Bone marrow (tissue), 2 donors: Measurements from ENCODE around the gene CCDC8.
"Not testable (repeated sequence)": the region's sequence is repeated elsewhere in the genome, so short reads cannot be mapped to it uniquely, and the experiment has no call there.

Experiments
- DNase-seq, 2 donors: peaks; one replicate each; lab custom pipeline; 2025; lab: John Stamatoyannopoulos, UW

The CCDC8 gene

GRCh38 chr19:46413262-46414031 is at the start of gene CCDC8:
Gene CCDC8 (minus strand): TSS chr19:46413564. CDS start chr19:46412810, 754 bp downstream.
- DNase-seq, result no peak

- DNase-seq, result no peak
Observed at GRCh38 chr19:46461537-46461936, 48.2 kb upstream of the CCDC8 start.

GRCh38 chr19:46460981-46461380 is 47.6 kb upstream of the CCDC8 start:
- DNase-seq, result no peak

- no peak for DNase-seq
Observed at GRCh38 chr19:46460055-46460454, 46.7 kb upstream of the CCDC8 start.

- no peak for DNase-seq
Observed at GRCh38 chr19:46456930-46457329, 43.6 kb upstream of the CCDC8 start.

- DNase-seq, result no peak
Observed at GRCh38 chr19:46454244-46454643, 40.9 kb upstream of the CCDC8 start.

GRCh38 chr19:46453661-46454060 is 40.3 kb upstream of the CCDC8 start:
- no peak for DNase-seq

GRCh38 chr19:46452186-46452585 is 38.8 kb upstream of the CCDC8 start:
- no peak for DNase-seq

GRCh38 chr19:46451352-46451751 is 38.0 kb upstream of the CCDC8 start:
- DNase-seq, result no peak

- no peak for DNase-seq
Observed at GRCh38 chr19:46450737-46451136, 37.4 kb upstream of the CCDC8 start.

- DNase-seq, result no peak
Observed at GRCh38 chr19:46449228-46449627, 35.9 kb upstream of the CCDC8 start.

GRCh38 chr19:46448601-46449000 is 35.2 kb upstream of the CCDC8 start:
- no peak for DNase-seq

- no peak for DNase-seq
Observed at GRCh38 chr19:46447824-46448223, 34.5 kb upstream of the CCDC8 start.

- no peak for DNase-seq
Observed at GRCh38 chr19:46447006-46447405, 33.6 kb upstream of the CCDC8 start.

GRCh38 chr19:46446021-46446420 is 32.7 kb upstream of the CCDC8 start:
- no peak for DNase-seq

- no peak for DNase-seq
Observed at GRCh38 chr19:46442808-46443450, 29.6 kb upstream of the CCDC8 start.

GRCh38 chr19:46441866-46442265 is 28.5 kb upstream of the CCDC8 start:
- DNase-seq, result no peak

- not testable (repeated sequence) for DNase-seq
Observed at GRCh38 chr19:46435689-46436088, 22.3 kb upstream of the CCDC8 start.

GRCh38 chr19:46435009-46435408 is 21.6 kb upstream of the CCDC8 start:
- no peak for DNase-seq

GRCh38 chr19:46433470-46433869 is 20.1 kb upstream of the CCDC8 start:
- DNase-seq, result not testable (repeated sequence)

GRCh38 chr19:46431824-46432223 is 18.5 kb upstream of the CCDC8 start:
- no peak for DNase-seq

GRCh38 chr19:46429999-46430398 is 16.6 kb upstream of the CCDC8 start:
- DNase-seq, result no peak
